Measurements from ENCODE around the gene TMEM81.

GRCh38 chr1:205052690-205053089, 31.6 kb downstream of the TMEM81 start:
- TF ChIP-seq POLR2A (IDR thresholded peaks at IDR 0.05), result no peak
- no peak for TF ChIP-seq CTCF (IDR thresholded peaks at IDR 0.05)

All from heart left ventricle (tissue), 13 donors.